Osteoblast (primary cell): Measurements from ENCODE around the gene AGFG1. TPM values are rescaled to one million over a fixed set of nuclear protein-coding genes. Genes with fewer than 3 reads are reported as not detected.
"Not testable (repeated sequence)": the region's sequence is repeated elsewhere in the genome, so short reads cannot be mapped to it uniquely, and the experiment has no call there.

Source experiments
- DNase-seq: peaks from one replicate; pipeline ENCODE4 v3.0.0; 2011; ENCODE audit warnings: low spot score, mixed read lengths; ENCODE audit not compliant: insufficient read length; ENCODE audit errors: missing footprints
- H2AFZ ChIP-seq: 2 replicates; pipeline ENCODE4 v1.6.0; 2011; ENCODE audit warnings: mild to moderate bottlenecking, low read length
- H3K27ac ChIP-seq: 2 replicates; pipeline ENCODE4 v1.5.1; 2011; ENCODE audit warnings: mild to moderate bottlenecking, low read depth, low read length, moderate library complexity
- H3K27me3 ChIP-seq: 2 replicates; pipeline ENCODE4 v1.6.0; 2012; ENCODE audit warnings: mild to moderate bottlenecking, control low read depth, inconsistent platforms, low read length, moderate library complexity; ENCODE audit not compliant: insufficient read depth
- H3K36me3 ChIP-seq: 2 replicates; pipeline ENCODE4 v1.5.1; 2011; ENCODE audit warnings: mild to moderate bottlenecking, low read length, control low read depth, moderate library complexity; ENCODE audit not compliant: insufficient read depth
- H3K4me1 ChIP-seq: 2 replicates; pipeline ENCODE4 v1.5.1; 2011; ENCODE audit warnings: mild to moderate bottlenecking, low read length, control low read depth, moderate library complexity; ENCODE audit not compliant: insufficient read depth
- H3K4me2 ChIP-seq: 2 replicates; pipeline ENCODE4 v1.6.0; 2011; ENCODE audit warnings: mild to moderate bottlenecking, low read length; ENCODE audit not compliant: insufficient read depth
- H3K4me3 ChIP-seq: fragments of 200-600 bp; sonication (generic); 3 replicates; pipeline ENCODE4 v1.5.1; 2012; ENCODE audit warnings: mild to moderate bottlenecking, low read length, inconsistent platforms; ENCODE audit not compliant: insufficient read depth
- H3K79me2 ChIP-seq: 2 replicates; pipeline ENCODE4 v1.6.0; 2012; ENCODE audit warnings: mild to moderate bottlenecking, low read length, control low read depth, inconsistent platforms; ENCODE audit not compliant: insufficient read depth
- H3K9me3 ChIP-seq: 2 replicates; pipeline ENCODE4 v1.5.1; 2011; ENCODE audit warnings: low read depth, low read length, control low read depth
- H4K20me1 ChIP-seq: 2 replicates; pipeline ENCODE4 v1.6.0; 2012; ENCODE audit warnings: mild to moderate bottlenecking, low read length, control low read depth; ENCODE audit not compliant: insufficient read depth
- CTCF ChIP-seq: IDR thresholded peaks from 2 replicates; pipeline ENCODE4 v1.5.1; 2011; ENCODE audit warnings: mild to moderate bottlenecking, low read depth, low read length, moderate library complexity; ENCODE audit errors: extremely low read depth
- total RNA-seq: library from RNA; depleted of rRNA; stranded (reverse); fragments of >200 nt; gene quantifications from 2 replicates; pipeline ENCODE4 v1.2.3, GENCODE V29; 2012

Gene AGFG1
- total RNA-seq, 1 donor: 48.5 TPM

- peaks cover 99% of the 10 kb centered on the region for H3K79me2 ChIP-seq
- peaks cover 64% of the 10 kb centered on the region for H4K20me1 ChIP-seq
- H3K36me3 ChIP-seq: no peaks in the 10 kb centered on the region
- no peaks in the 10 kb centered on the region for H3K27me3 ChIP-seq
- DNase-seq: no peak
- no peaks in the 10 kb centered on the region for H3K9me3 ChIP-seq
- no peak overlapping the region for H3K4me2 ChIP-seq
- TF ChIP-seq CTCF: no peak
- H3K4me1 ChIP-seq: peaks cover 9% of the 10 kb centered on the region
- no peak overlapping the region for H3K4me3 ChIP-seq
- no peak overlapping the region for H2AFZ ChIP-seq
- H3K27ac ChIP-seq: no peak overlapping the region
Observed at GRCh38 chr2:227511955-227512354, 40.0 kb downstream of the AGFG1 start.

- Histone ChIP-seq H3K27me3 (no peaks in the 10 kb centered on the region), H3K27ac (no peak overlapping the region), H3K79me2 (peaks cover 100% of the 10 kb centered on the region), H4K20me1 (peaks cover 62% of the 10 kb centered on the region), H3K4me3 (no peak overlapping the region), H3K4me2 (no peak overlapping the region), H3K36me3 (no peaks in the 10 kb centered on the region), H3K4me1 (peaks cover 15% of the 10 kb centered on the region), H2AFZ (no peak overlapping the region), H3K9me3 (no peaks in the 10 kb centered on the region)
- no peak for DNase-seq
- no peak for TF ChIP-seq CTCF
Observed at GRCh38 chr2:227513113-227513512, 41.2 kb downstream of the AGFG1 start.

GRCh38 chr2:227515742-227516141, 43.8 kb downstream of the AGFG1 start:
- Histone ChIP-seq H3K36me3 (peaks cover 3% of the 10 kb centered on the region), H3K4me3 (no peak overlapping the region), H3K4me1 (peaks cover 11% of the 10 kb centered on the region), H3K27ac (no peak overlapping the region), H3K79me2 (peaks cover 97% of the 10 kb centered on the region), H2AFZ (no peak overlapping the region), H3K9me3 (no peaks in the 10 kb centered on the region), H4K20me1 (peaks cover 52% of the 10 kb centered on the region), H3K4me2 (no peak overlapping the region), H3K27me3 (no peaks in the 10 kb centered on the region)
- TF ChIP-seq CTCF: no peak
- DNase-seq: no peak

- Histone ChIP-seq H2AFZ (no peak overlapping the region), H3K36me3 (peaks cover 11% of the 10 kb centered on the region), H3K4me1 (peaks cover 11% of the 10 kb centered on the region), H3K27ac (no peak overlapping the region), H3K79me2 (peaks cover 96% of the 10 kb centered on the region), H3K27me3 (no peaks in the 10 kb centered on the region), H4K20me1 (peaks cover 44% of the 10 kb centered on the region), H3K4me2 (no peak overlapping the region), H3K4me3 (no peak overlapping the region), H3K9me3 (no peaks in the 10 kb centered on the region)
- no peak for TF ChIP-seq CTCF
- no peak for DNase-seq
Observed at GRCh38 chr2:227517724-227518123, 45.8 kb downstream of the AGFG1 start.

- DNase-seq, H3K9me3 ChIP-seq, H3K27ac ChIP-seq, H2AFZ ChIP-seq, H3K4me2 ChIP-seq, H3K27me3 ChIP-seq, H3K4me3 ChIP-seq: not testable (repeated sequence)
- peaks cover 39% of the 10 kb centered on the region for H4K20me1 ChIP-seq
- H3K4me1 ChIP-seq: peaks cover 11% of the 10 kb centered on the region
- peaks cover 93% of the 10 kb centered on the region for H3K79me2 ChIP-seq
- H3K36me3 ChIP-seq: peaks cover 13% of the 10 kb centered on the region
Observed at GRCh38 chr2:227518278-227518865, 46.4 kb downstream of the AGFG1 start.

GRCh38 chr2:227521178-227521577, 49.2 kb downstream of the AGFG1 start:
- not testable (repeated sequence) for H3K27ac ChIP-seq, H3K9me3 ChIP-seq, H2AFZ ChIP-seq, DNase-seq, H3K4me3 ChIP-seq, H3K27me3 ChIP-seq, H3K4me2 ChIP-seq
- H3K4me1 ChIP-seq: peaks cover 11% of the 10 kb centered on the region
- H3K36me3 ChIP-seq: peaks cover 31% of the 10 kb centered on the region
- H3K79me2 ChIP-seq: peaks cover 85% of the 10 kb centered on the region
- H4K20me1 ChIP-seq: peaks cover 23% of the 10 kb centered on the region
